ENCODE results near the gene NDUFAF4. TPM values are rescaled to one million over a fixed set of nuclear protein-coding genes. Genes with fewer than 3 reads are reported as not detected.
A peak's percentile ranks its signal among the peaks of the same experiment; 100 is the strongest.

NDUFAF4 gene
- total RNA-seq, 4 donors from 2014 or later, result 13.1 to 22.9 (median 13.8) TPM

DNA sequence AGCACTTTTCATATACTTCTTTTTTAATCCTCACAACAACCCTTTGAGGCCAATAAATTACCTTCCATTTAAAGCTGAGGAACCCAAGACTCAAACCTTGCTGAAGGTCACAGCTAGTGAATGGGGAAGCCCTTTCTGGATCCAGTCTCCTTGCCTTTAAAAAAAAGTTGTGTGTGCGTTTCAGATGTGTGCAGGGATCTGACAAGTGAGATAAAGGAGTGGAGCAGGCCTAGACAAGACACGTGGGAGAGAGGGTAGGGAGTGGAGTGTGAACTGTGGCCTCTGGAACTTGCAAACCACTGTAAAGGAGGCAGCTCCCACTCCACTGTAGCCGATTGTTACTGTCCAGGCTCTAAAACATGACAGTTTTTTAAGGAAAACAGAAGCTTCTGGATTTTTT, 28.7 kb upstream of the NDUFAF4 start:
- WGBS, 2 donors, result 38 to 39% methylated on average over 3 of the region's 3 CpGs
- DNase-seq (ENCODE audit: low spot score in 2 of 2), result no peak
- H3K4me3 ChIP-seq, result no peak overlapping the region
- no peaks in the 10 kb centered on the region for H3K36me3 ChIP-seq
- TF ChIP-seq EP300 (IDR thresholded peaks at IDR 0.05) (no peak), POLR2A (IDR thresholded peaks at IDR 0.05) (no peak)
- TF ChIP-seq, protein P1, sequence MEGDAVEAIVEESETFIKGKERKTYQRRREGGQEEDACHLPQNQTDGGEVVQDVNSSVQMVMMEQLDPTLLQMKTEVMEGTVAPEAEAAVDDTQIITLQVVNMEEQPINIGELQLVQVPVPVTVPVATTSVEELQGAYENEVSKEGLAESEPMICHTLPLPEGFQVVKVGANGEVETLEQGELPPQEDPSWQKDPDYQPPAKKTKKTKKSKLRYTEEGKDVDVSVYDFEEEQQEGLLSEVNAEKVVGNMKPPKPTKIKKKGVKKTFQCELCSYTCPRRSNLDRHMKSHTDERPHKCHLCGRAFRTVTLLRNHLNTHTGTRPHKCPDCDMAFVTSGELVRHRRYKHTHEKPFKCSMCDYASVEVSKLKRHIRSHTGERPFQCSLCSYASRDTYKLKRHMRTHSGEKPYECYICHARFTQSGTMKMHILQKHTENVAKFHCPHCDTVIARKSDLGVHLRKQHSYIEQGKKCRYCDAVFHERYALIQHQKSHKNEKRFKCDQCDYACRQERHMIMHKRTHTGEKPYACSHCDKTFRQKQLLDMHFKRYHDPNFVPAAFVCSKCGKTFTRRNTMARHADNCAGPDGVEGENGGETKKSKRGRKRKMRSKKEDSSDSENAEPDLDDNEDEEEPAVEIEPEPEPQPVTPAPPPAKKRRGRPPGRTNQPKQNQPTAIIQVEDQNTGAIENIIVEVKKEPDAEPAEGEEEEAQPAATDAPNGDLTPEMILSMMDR (IDR thresholded peaks at IDR 0.05), result no peak
- no peaks in the 10 kb centered on the region for H3K9me3 ChIP-seq
- H3K4me1 ChIP-seq, result peaks cover 0 to 16% (median 3%) of the 10 kb centered on the region in 4 donors
- H3K27me3 ChIP-seq, result peaks cover 0 to 2% of the 10 kb centered on the region in 2 donors
- peak overlapping the region in 1 of 4 donors; percentile 86 for H3K27ac ChIP-seq

- H3K4me3 ChIP-seq, result peak overlapping the region; percentile 56 to 74 (median 72)
- TF ChIP-seq POLR2A (IDR thresholded peaks at IDR 0.05) (no peak), EP300 (IDR thresholded peaks at IDR 0.05) (no peak)
- TF ChIP-seq, protein P1 (IDR thresholded peaks at IDR 0.05), result no peak
- no peaks in the 10 kb centered on the region for H3K36me3 ChIP-seq
- no peak for DNase-seq (ENCODE audit: low spot score in 2 of 2)
- peaks cover 0 to 2% of the 10 kb centered on the region in 2 donors for H3K27me3 ChIP-seq
- WGBS, 2 donors, result 30 to 35% methylated on average over 8 of the region's 8 CpGs
- peaks cover 0 to 16% (median 3%) of the 10 kb centered on the region in 4 donors for H3K4me1 ChIP-seq
- H3K27ac ChIP-seq, result peak overlapping the region in 3 of 4 donors; percentile 81 to 86 (median 86)
- H3K9me3 ChIP-seq, result no peaks in the 10 kb centered on the region
These were observed 27.6 kb upstream of the NDUFAF4 start for GRCh38 chr6:96925290-96925687.

GRCh38 chr6:96923871-96924493, 26.3 kb upstream of the NDUFAF4 start:
- TF ChIP-seq POLR2A (IDR thresholded peaks at IDR 0.05) (no peak), EP300 (IDR thresholded peaks at IDR 0.05) (no peak)
- TF ChIP-seq, protein P1 (IDR thresholded peaks at IDR 0.05), result no peak
- peak in 1 of 2 donors; percentile 7 for DNase-seq (ENCODE audit: low spot score in 2 of 2)
- peaks cover 0 to 2% of the 10 kb centered on the region in 2 donors for H3K27me3 ChIP-seq
- peaks cover 0 to 16% (median 3%) of the 10 kb centered on the region in 4 donors for H3K4me1 ChIP-seq
- WGBS, 2 donors, result 12 to 24% methylated on average over 6 to 13 of the region's 34 CpGs
- peak overlapping the region; percentile 80 to 86 (median 84) for H3K27ac ChIP-seq
- H3K4me3 ChIP-seq, result peak overlapping the region; percentile 56 to 74 (median 72)
- H3K9me3 ChIP-seq, result no peaks in the 10 kb centered on the region
- H3K36me3 ChIP-seq, result no peaks in the 10 kb centered on the region

DNA sequence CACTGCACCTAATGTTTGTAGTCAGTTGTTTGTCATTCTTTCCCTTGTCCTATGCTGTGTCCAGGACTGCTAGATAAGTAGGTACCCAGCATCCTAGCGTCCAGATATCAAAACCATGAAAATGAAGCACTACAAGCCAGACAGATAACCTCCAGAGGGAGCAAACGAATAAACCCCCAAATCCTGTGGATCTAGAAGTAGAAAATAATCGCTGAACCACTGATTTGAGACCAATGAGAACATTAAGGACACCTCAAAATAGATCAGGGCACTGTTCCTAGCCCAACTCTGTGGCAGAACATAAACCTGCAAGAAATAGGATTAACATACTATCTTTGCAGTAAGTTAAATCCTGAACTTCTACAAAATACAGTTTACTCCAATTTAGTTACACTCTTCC, 25.7 kb upstream of the NDUFAF4 start:
- TF ChIP-seq EP300 (IDR thresholded peaks at IDR 0.05) (no peak), POLR2A (IDR thresholded peaks at IDR 0.05) (no peak)
- TF ChIP-seq, protein P1 (IDR thresholded peaks at IDR 0.05), result no peak
- no peaks in the 10 kb centered on the region for H3K36me3 ChIP-seq
- no peak for DNase-seq (ENCODE audit: low spot score in 2 of 2)
- H3K27ac ChIP-seq, result peak overlapping the region; percentile 80 to 86 (median 84)
- 71 to 76% methylated on average over 3 of the region's 3 CpGs for WGBS, 2 donors
- H3K27me3 ChIP-seq, result peaks cover 0 to 2% of the 10 kb centered on the region in 2 donors
- H3K4me1 ChIP-seq, result peaks cover 0 to 16% (median 3%) of the 10 kb centered on the region in 4 donors
- H3K9me3 ChIP-seq, result no peaks in the 10 kb centered on the region
- H3K4me3 ChIP-seq, result peak overlapping the region in 1 of 4 donors; percentile 56

DNA sequence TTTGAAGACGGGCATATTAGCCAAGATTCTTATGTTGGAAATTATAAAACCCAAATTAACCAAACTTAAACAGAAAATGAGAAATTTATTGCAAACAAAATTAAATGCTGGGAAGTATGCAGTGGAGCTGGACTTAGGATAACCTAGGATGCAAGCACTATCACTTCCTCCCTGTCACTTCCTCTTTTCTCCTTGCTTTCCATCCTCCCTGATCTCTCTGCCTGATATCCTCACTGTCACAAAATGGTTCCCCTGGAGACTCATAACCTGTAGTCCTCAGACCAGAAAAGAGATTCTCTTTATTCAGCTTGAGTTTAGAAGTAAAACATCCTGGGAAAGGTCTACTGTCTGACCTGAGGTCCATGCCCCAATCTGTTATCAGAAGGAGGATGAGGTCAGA, 19.4 kb upstream of the NDUFAF4 start:
- H3K27me3 ChIP-seq, result no peaks in the 10 kb centered on the region
- no peaks in the 10 kb centered on the region for H3K4me1 ChIP-seq
- H3K36me3 ChIP-seq, result no peaks in the 10 kb centered on the region
- no peak overlapping the region for H3K27ac ChIP-seq
- 91 to 94% methylated on average over 1 of the region's 1 CpG for WGBS, 2 donors
- TF ChIP-seq EP300 (IDR thresholded peaks at IDR 0.05), result no peak
- no peak for TF ChIP-seq POLR2A (IDR thresholded peaks at IDR 0.05)
- TF ChIP-seq, protein P1 (IDR thresholded peaks at IDR 0.05), result no peak
- no peaks in the 10 kb centered on the region for H3K9me3 ChIP-seq
- no peak overlapping the region for H3K4me3 ChIP-seq
- no peak for DNase-seq (ENCODE audit: low spot score in 2 of 2)
